Suppressor macrophage treated with lipopolysaccharide for 1 hour (primary cell): ENCODE data around the gene POU2F1.

Experiments used
- DNase-seq, 3 donors: peaks; one replicate each; pipeline ENCODE4 v3.0.0-alpha.2; 2020 to 2022

POU2F1 gene

GRCh38 chr1:167273027-167273800 lies 52.5 kb downstream of the POU2F1 start:
- DNase-seq = no peak

DNA sequence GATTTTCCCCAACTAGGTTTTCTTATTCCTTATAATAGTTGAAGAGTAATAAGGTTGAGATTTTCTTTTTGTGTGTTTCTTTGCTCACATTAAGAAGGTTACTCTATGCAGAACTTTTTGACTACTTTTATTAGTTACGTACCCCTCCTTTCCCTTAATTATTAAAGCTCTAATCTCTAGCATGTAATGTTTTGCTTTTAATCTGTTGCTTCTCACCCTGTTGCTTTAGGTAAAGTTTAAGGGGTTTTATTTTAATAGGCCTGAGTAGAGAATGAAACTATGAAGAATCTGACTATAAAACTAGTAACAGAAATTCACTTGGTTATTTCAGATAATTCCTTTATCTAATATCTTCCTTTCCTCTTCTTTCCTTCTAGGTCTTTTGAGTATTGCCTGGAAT lies 53.4 kb downstream of the POU2F1 start:
- DNase-seq = no peak

GRCh38 chr1:167276969-167277368 lies 56.3 kb downstream of the POU2F1 start:
- no peak for DNase-seq

- no peak for DNase-seq
Measured at GRCh38 chr1:167278497-167278896, 57.8 kb downstream of the POU2F1 start.

GRCh38 chr1:167280912-167281311 lies 60.2 kb downstream of the POU2F1 start:
- no peak for DNase-seq

DNA sequence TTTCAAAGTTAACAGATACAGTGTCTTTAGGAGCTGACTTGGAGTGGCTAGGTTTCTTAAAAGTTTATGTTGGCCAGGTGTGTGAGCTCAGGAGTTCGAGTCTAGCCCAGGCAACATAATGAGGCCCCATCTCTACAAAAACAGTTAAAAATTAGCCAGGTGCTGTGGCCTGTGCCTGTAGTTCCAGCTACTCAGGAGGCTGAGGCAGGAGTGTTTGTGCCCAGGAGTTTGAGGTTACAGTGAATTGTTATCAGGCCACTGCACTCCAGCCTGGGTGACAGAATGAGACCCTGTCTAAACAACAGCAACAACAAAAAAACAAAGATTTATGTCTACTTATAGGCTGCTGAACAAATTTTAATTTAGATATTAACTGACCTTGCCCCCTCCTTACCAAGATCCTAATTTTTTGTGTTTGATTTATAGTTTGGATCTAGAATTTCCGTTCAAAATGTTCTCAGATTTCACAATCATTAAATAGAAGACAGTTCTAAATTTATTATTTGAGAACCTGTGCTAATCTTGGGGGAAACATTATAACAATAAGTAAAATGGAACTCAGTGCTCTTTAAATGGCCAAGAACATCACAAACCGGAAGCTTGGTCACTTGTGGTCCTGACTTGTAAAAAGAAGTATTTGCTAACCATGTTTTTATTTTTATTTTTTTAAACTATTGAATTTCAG lies 67.8 kb downstream of the POU2F1 start:
- DNase-seq = no peak

- DNase-seq = no peak
Measured at GRCh38 chr1:167289075-167289442, 68.4 kb downstream of the POU2F1 start.

GRCh38 chr1:167289966-167290365 lies 69.3 kb downstream of the POU2F1 start:
- DNase-seq = no peak

- DNase-seq = no peak
Measured at GRCh38 chr1:167291539-167292185, 71.0 kb downstream of the POU2F1 start.

- no peak for DNase-seq
Measured at GRCh38 chr1:167292216-167292615, 71.5 kb downstream of the POU2F1 start.

DNA sequence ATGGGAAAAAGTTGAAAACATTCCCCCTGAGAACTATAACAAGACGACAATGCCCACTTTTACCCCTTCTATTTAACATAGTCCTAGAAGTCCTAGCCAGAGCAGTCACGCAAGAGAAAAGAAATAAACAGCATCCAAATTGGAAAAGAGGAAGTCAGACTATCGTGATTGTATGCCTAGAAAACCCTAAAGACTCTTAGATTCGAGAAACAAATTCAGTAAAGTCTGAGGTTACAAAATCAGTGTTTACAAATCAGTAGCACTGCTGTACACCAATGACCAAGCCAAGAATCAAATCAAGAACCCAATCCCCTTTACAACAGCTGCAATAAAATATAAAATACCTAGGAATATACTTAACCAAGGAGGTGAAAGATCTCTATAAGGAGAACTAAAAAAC lies 72.4 kb downstream of the POU2F1 start:
- peak in 2 of 3 donors; percentile 44 to 51 for DNase-seq

- peak; percentile 20 to 65 (median 44) for DNase-seq
Measured at GRCh38 chr1:167294528-167294927, 73.8 kb downstream of the POU2F1 start.

DNA sequence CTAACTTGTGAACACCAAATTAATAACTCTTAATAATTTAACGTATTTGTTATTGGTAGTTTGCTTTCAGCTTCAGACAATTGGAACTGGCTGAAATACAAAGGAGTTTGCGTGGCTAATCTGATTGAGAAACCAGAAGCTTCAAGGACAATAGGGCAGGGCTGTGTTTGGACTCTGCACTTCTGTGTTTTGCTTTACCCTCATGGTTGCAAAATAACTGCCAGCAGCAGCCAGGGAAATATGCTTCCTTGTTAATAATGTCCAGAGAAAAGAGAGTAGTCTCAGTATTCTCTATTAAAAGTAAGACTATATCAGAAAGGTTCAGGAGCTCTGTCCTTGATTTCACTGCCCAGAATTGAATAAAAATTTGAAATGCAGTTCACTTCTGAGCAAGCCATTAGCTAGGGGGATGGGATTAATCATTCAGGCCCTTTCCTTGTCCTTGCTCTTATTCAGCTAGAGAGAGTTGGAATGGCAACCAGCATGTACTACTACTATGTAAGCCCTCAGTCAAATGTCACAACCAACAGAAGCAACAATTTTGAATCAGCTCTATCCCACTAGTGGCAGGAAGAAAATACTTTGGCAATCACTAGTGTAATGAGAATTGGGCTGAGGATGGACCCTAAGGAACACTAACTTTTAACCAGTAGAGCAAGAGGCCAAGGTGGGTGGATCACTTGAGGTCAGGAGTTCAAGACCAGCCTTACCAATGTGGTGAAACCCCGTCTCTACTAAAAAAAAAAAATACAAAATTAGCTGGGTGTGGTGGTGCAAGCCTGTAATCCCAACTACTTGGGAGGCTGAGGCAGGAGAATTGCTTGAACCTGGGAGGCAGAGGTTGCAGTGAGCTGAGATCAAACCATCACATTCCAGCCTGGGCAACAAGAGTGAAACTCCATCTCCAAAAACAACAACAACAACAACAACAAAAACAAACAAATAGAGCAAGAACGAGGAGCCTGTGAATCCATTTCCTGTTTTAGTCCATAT lies 76.8 kb downstream of the POU2F1 start:
- DNase-seq = peak; percentile 54 to 67 (median 63)

DNA sequence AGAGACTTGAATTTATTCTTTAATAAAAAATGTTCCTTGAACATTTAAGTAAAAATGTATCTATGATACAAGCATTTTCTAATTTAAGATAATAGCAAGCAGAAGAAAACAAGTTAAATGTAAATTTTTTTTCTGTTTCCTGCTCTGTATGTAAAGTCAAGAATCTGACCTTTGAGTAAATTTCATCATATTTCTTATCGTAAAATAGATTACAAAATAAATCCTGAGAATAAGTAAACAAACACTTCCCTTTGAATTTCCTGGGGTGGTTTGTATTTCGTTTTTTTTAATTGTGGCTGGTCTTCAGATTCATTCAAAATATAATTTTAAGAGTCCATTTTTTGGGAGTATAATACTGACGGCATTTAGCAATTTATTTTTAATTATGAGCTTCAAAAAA lies 77.6 kb downstream of the POU2F1 start:
- no peak for DNase-seq

DNA sequence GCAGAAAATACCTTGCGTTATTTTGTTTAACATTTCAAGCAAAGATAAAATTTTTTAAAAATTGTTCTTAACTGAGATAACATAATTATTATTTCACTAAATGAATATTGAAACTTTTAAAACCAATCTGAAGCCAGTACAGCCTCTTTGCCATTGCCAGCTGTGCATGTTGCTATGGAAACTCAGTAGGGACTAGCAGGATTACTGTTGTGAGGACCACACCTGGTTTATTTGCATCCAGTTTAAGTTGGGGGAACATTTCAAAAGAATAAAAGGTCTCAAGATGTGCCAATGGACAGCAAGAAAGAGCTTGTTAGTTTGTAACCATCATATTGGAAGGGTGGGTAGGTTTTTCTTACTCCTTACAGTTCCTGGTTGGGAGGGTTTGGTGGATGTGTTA lies 80.7 kb downstream of the POU2F1 start:
- DNase-seq = no peak

GRCh38 chr1:167304165-167304564 lies 83.5 kb downstream of the POU2F1 start:
- DNase-seq = no peak

DNA sequence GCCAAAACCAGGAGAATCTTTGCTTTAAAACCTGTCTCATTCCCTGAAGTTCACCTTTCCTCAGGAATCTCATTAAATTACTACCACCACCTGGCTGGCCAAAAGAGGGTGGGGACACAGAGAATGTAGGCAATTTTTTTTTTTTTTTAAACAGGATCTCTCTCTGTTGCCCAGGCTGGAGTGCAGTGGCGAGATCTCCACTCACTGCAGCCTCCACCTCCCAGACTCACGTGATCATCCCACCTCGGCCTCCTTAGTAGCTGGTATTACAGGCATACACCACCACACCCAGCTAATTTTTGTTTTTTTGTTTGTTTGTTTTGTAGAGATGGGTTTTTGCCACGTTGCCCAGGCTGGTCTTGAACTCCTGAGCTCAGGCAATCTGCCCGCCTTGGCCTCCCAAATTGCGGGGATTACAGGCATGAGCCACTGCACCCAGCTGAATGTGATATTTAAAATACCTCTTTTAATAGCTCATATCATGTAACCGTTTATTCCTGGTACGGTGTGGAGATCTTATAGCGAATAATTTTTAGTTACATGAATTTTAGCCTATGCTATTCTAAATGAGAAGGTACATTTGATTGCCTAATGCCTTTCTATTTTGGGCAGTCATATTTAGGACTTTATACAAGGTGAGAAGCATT lies 84.5 kb downstream of the POU2F1 start:
- no peak for DNase-seq

- DNase-seq = no peak
Measured at GRCh38 chr1:167305706-167306277, 85.1 kb downstream of the POU2F1 start.

DNA sequence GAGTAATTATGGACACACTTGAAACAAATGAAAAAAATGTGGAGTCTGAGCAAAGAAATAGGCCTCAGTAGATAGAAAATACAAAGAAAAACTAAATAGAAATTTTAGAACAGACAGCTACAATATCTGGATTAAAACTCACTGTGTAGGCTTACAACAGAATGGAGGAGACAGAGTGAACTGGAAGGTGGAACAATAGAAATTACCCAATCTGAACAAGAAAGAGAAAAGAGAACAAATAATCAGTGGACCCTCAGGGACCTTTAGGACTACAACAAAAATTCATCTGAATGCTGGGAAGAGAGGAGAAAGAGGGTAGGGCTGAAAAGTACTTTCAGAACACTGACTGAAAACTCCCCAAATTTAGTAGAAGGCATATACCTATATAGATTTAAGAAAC lies 90.0 kb downstream of the POU2F1 start:
- DNase-seq = no peak

DNA sequence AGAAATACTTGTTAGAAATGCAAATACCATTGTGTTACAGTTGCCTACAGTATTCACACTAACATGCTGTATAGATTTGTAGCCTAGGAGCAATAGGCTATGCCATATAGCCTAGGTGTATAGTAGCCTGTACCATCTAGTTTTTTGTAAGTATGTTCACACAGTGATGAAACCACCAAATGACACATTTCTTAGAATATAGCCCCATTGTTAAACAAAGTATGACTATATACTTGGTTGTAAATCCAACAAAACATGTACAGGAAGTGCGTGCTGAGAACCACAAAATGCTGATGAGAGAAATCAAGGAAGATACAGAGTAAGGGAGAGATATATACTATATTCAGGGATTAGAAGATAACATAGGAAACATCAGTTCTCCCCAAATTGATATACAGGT lies 92.2 kb downstream of the POU2F1 start:
- DNase-seq = peak in 2 of 3 donors; percentile 18 to 20

DNA sequence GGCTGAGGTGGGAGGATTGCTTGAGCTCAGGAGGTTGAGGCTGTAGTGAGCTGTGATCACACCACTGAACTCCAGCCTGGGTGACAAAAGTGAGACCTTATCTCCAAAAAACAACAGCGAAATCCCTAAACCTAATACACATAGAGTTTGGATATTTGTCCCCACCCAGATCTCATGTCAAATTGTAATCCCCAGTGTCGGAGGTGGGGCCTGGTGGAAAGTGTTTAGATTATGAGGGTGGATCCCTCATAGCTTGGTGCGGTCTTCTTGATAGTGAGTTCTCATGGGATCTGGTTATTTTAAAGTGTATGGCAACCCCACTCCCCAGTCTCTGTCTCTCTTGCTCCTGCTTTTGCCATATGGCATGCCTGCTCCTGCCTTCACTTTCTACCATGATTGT lies 94.0 kb downstream of the POU2F1 start:
- DNase-seq = no peak

DNA sequence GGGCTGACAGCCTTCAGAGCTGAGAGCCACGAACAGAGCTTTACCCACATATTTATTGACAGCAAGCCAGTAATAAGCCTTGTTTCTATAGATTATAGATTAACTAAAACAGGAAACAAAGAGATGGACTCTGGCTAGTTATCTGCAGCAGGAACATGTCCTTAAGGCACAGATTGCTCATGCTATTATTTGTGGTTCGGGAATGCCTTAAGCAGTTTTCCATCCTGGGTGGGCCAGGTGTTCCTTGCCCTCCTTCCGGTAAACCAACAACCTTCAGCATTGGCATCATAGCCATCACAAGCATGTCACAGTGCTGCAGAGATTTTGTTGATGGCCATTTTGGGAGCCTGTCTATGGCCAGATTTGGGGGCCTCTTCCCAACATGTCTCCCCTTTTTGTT lies 96.8 kb downstream of the POU2F1 start:
- no peak for DNase-seq
